ENCODE results near the gene IFNA16.
"Not testable (repeated sequence)": the region's sequence is repeated elsewhere in the genome, so short reads cannot be mapped to it uniquely, and the experiment has no call there.

- TF ChIP-seq POLR2AphosphoS5 (IDR thresholded peaks at IDR 0.05), result not testable (repeated sequence)
- TF ChIP-seq, protein P1, sequence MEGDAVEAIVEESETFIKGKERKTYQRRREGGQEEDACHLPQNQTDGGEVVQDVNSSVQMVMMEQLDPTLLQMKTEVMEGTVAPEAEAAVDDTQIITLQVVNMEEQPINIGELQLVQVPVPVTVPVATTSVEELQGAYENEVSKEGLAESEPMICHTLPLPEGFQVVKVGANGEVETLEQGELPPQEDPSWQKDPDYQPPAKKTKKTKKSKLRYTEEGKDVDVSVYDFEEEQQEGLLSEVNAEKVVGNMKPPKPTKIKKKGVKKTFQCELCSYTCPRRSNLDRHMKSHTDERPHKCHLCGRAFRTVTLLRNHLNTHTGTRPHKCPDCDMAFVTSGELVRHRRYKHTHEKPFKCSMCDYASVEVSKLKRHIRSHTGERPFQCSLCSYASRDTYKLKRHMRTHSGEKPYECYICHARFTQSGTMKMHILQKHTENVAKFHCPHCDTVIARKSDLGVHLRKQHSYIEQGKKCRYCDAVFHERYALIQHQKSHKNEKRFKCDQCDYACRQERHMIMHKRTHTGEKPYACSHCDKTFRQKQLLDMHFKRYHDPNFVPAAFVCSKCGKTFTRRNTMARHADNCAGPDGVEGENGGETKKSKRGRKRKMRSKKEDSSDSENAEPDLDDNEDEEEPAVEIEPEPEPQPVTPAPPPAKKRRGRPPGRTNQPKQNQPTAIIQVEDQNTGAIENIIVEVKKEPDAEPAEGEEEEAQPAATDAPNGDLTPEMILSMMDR (IDR thresholded peaks at IDR 0.05), result not testable (repeated sequence)
Measured at GRCh38 chr9:21213411-21214326, 3.4 kb downstream of the IFNA16 start.
